ENCODE measurements around the gene IFNA10. TPM values are rescaled to one million over a fixed set of nuclear protein-coding genes. Genes with fewer than 3 reads are reported as not detected.
"Not testable (repeated sequence)": the region's sequence is repeated elsewhere in the genome, so short reads cannot be mapped to it uniquely, and the experiment has no call there.

IFNA10 gene
- polyA plus RNA-seq, 1 donor from 2014 or later, result not detected

- not testable (repeated sequence) for H3K9ac ChIP-seq (ENCODE audit: low read length); H2AFZ ChIP-seq (ENCODE audit: low read depth, low read length); H3K27me3 ChIP-seq (ENCODE audit: insufficient read depth, low read depth, low read length); H3K36me3 ChIP-seq (ENCODE audit: insufficient read depth, low read length); H3K27ac ChIP-seq (ENCODE audit: low read length); H3K4me3 ChIP-seq (ENCODE audit: low read length); H3F3A ChIP-seq (ENCODE audit: insufficient read depth, low read length, poor library complexity, severe bottlenecking); H3K4me2 ChIP-seq (ENCODE audit: low read length); H3K9me2 ChIP-seq (ENCODE audit: insufficient read depth, low read length); H3K9me3 ChIP-seq (ENCODE audit: low read length); H3K79me2 ChIP-seq (replicated peaks; ENCODE audit: insufficient read depth, low read length); H4K20me1 ChIP-seq (ENCODE audit: insufficient read depth)
- peak; percentile 57 for TF ChIP-seq RAD21 (conservative IDR thresholded peaks at IDR 0.05)
- peak; percentile 53 for TF ChIP-seq SMC3 (conservative IDR thresholded peaks at IDR 0.05; ENCODE audit: poor library complexity)
- peak; percentile 64 for TF ChIP-seq CTCF (IDR thresholded peaks at IDR 0.05; ENCODE audit: poor library complexity, severe bottlenecking)
Observed at GRCh38 chr9:21194867-21195776, 11.8 kb downstream of the IFNA10 start.

- not testable (repeated sequence) for H3K36me3 ChIP-seq (ENCODE audit: insufficient read depth, low read length); H3K27me3 ChIP-seq (ENCODE audit: insufficient read depth, low read depth, low read length); H3K27ac ChIP-seq (ENCODE audit: low read length); H3K9me3 ChIP-seq (ENCODE audit: low read length); H2AFZ ChIP-seq (ENCODE audit: low read depth, low read length); H3K9ac ChIP-seq (ENCODE audit: low read length); H3F3A ChIP-seq (ENCODE audit: insufficient read depth, low read length, poor library complexity, severe bottlenecking); H3K4me3 ChIP-seq (ENCODE audit: low read length); H3K9me2 ChIP-seq (ENCODE audit: insufficient read depth, low read length); H3K79me2 ChIP-seq (replicated peaks; ENCODE audit: insufficient read depth, low read length); H3K4me2 ChIP-seq (ENCODE audit: low read length); H4K20me1 ChIP-seq (ENCODE audit: insufficient read depth)
Observed at GRCh38 chr9:21187487-21187886, 19.5 kb downstream of the IFNA10 start, which contains the start of gene IFNA4. TSS of gene IFNA4 (minus strand) at chr9:21187587. CDS start at chr9:21187531, 56 bp downstream.

- not testable (repeated sequence) for H3K4me3 ChIP-seq (ENCODE audit: low read length); H4K20me1 ChIP-seq (ENCODE audit: insufficient read depth); H2AFZ ChIP-seq (ENCODE audit: low read depth, low read length); H3F3A ChIP-seq (ENCODE audit: insufficient read depth, low read length, poor library complexity, severe bottlenecking); H3K4me2 ChIP-seq (ENCODE audit: low read length); H3K9ac ChIP-seq (ENCODE audit: low read length); H3K9me3 ChIP-seq (ENCODE audit: low read length); H3K27me3 ChIP-seq (ENCODE audit: insufficient read depth, low read depth, low read length); H3K9me2 ChIP-seq (ENCODE audit: insufficient read depth, low read length); H3K27ac ChIP-seq (ENCODE audit: low read length); H3K36me3 ChIP-seq (ENCODE audit: insufficient read depth, low read length); H3K79me2 ChIP-seq (replicated peaks; ENCODE audit: insufficient read depth, low read length)
- TF ChIP-seq CTCF (IDR thresholded peaks at IDR 0.05; ENCODE audit: poor library complexity, severe bottlenecking), result peak; percentile 51
Observed at GRCh38 chr9:21182810-21183736, 23.9 kb downstream of the IFNA10 start.

Data from neural cell (in vitro differentiated cells).